ENCODE measurements around the gene NLRP1.

DNA sequence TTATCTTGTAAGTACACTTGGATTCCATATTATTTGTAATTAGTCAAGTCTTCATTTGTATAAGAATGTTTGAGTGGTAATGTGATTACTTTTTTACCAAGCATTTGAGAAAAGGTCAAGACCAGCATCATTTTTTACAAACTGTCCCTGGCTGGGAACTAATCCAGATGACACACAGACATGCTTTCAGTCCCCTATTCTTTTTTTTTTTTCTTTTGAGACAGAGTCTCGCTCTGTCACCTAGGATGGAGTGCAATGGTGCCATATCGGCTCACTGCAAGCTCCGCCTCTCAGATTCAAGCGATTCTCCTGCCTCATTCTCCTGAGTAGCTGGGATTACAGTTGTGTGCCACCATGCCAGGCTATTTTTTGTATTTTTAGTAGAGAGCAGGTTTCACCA lies 102.9 kb downstream of the NLRP1 start:
- no peak for TF ChIP-seq POLR2AphosphoS5 (IDR thresholded peaks at IDR 0.05; ENCODE audit: borderline replicate concordance, low read depth, low read length)
- TF ChIP-seq EZH2 (IDR thresholded peaks at IDR 0.05): no peak
- no peak for TF ChIP-seq FOXP2 (optimal IDR thresholded peaks at IDR 0.05; ENCODE audit: control extremely low read depth, extremely low read length, insufficient read depth)
